Measurements from ENCODE around the gene SLC4A2. TPM values are rescaled to one million over a fixed set of nuclear protein-coding genes. Genes with fewer than 3 reads are reported as not detected.

Gene SLC4A2
- total and polyA plus RNA-seq, 2 experiments from 2014 or later, result 167 to 188 TPM

- Histone ChIP-seq H3K36me3 (replicated peaks; ENCODE audit: insufficient read depth, low read depth) (no peaks in the 10 kb centered on the region), H3K4me3 (no peak overlapping the region), H3K27ac (no peak overlapping the region), H3K4me1 (ENCODE audit: insufficient read depth) (no peaks in the 10 kb centered on the region), H2AFZ (no peak overlapping the region), H3K4me2 (no peak overlapping the region), H3K9me2 (replicated peaks; ENCODE audit: insufficient read depth) (no peaks in the 10 kb centered on the region), H3K79me2 (peaks cover 82% of the 10 kb centered on the region), H3K27me3 (no peaks in the 10 kb centered on the region), H3K9me3 (ENCODE audit: low read depth) (no peaks in the 10 kb centered on the region), H4K20me1 (ENCODE audit: insufficient read depth, poor library complexity, severe bottlenecking) (peaks cover 65% of the 10 kb centered on the region)
- TF ChIP-seq CTCF (IDR thresholded peaks at IDR 0.05; ENCODE audit: poor library complexity) (no peak), EZH2phosphoT487 (IDR thresholded peaks at IDR 0.05; ENCODE audit: low read depth, severe bottlenecking, unreplicated experiment) (no peak), EZH2 (IDR thresholded peaks at IDR 0.05; ENCODE audit: borderline replicate concordance) (no peak)
- no peak for DNase-seq (ENCODE audit: low spot score)
- 81% methylated on average over 12 of the region's 12 CpGs for WGBS (ENCODE audit: low lambda C conversion rate, missing lambda C conversion rate)
Measured at GRCh38 chr7:151103973-151104372, 44.6 kb downstream of the SLC4A2 start.

- Histone ChIP-seq H3K79me2 (peaks cover 82% of the 10 kb centered on the region), H2AFZ (no peak overlapping the region), H3K27me3 (no peaks in the 10 kb centered on the region), H3K4me1 (ENCODE audit: insufficient read depth) (no peaks in the 10 kb centered on the region), H3K27ac (no peak overlapping the region), H3K36me3 (replicated peaks; ENCODE audit: insufficient read depth, low read depth) (no peaks in the 10 kb centered on the region), H4K20me1 (ENCODE audit: insufficient read depth, poor library complexity, severe bottlenecking) (peaks cover 67% of the 10 kb centered on the region), H3K9me3 (ENCODE audit: low read depth) (no peaks in the 10 kb centered on the region), H3K4me3 (no peak overlapping the region), H3K4me2 (no peak overlapping the region), H3K9me2 (replicated peaks; ENCODE audit: insufficient read depth) (no peaks in the 10 kb centered on the region)
- 82% methylated on average over 23 of the region's 23 CpGs for WGBS (ENCODE audit: low lambda C conversion rate, missing lambda C conversion rate)
- DNase-seq (ENCODE audit: low spot score), result no peak
- TF ChIP-seq EZH2 (IDR thresholded peaks at IDR 0.05; ENCODE audit: borderline replicate concordance), result no peak
Measured at GRCh38 chr7:151104411-151105235, 45.2 kb downstream of the SLC4A2 start.

DNA sequence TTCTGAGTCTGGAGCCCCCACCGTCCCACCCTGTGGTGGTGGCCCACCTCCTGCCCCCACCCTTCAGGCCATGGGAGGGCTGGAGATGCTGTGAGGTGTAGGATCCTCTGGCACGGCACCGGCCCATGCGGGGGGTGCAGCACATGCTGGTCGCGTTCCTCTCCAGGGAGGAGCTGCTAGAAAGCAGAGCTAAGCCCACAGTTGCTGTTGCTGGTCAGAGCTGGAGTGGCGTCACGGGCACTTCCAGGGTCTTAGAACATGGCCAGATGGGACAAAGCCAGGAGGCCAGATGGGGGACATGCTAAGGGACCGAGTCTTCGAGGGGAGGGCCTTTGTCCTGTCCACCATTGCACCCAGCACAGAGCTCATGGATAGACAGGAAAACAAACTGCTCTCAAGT, 48.5 kb downstream of the SLC4A2 start:
- Histone ChIP-seq H3K4me1 (ENCODE audit: insufficient read depth) (no peaks in the 10 kb centered on the region), H3K27me3 (no peaks in the 10 kb centered on the region), H2AFZ (no peak overlapping the region), H4K20me1 (ENCODE audit: insufficient read depth, poor library complexity, severe bottlenecking) (peaks cover 65% of the 10 kb centered on the region), H3K79me2 (peaks cover 77% of the 10 kb centered on the region), H3K9me2 (replicated peaks; ENCODE audit: insufficient read depth) (no peaks in the 10 kb centered on the region), H3K36me3 (replicated peaks; ENCODE audit: insufficient read depth, low read depth) (no peaks in the 10 kb centered on the region), H3K4me3 (no peak overlapping the region), H3K9me3 (ENCODE audit: low read depth) (no peaks in the 10 kb centered on the region), H3K27ac (no peak overlapping the region), H3K4me2 (no peak overlapping the region)
- WGBS (ENCODE audit: low lambda C conversion rate, missing lambda C conversion rate), result 94% methylated on average over 10 of the region's 10 CpGs
- TF ChIP-seq CTCF (IDR thresholded peaks at IDR 0.05; ENCODE audit: poor library complexity) (no peak), EZH2phosphoT487 (IDR thresholded peaks at IDR 0.05; ENCODE audit: low read depth, severe bottlenecking, unreplicated experiment) (no peak), EZH2 (IDR thresholded peaks at IDR 0.05; ENCODE audit: borderline replicate concordance) (no peak)
- DNase-seq (ENCODE audit: low spot score), result no peak

All from hepatocyte (in vitro differentiated cells).